ENCODE results near the gene LCN15. TPM values are rescaled to one million over a fixed set of nuclear protein-coding genes. Genes with fewer than 3 reads are reported as not detected.

Gene LCN15
- not detected in 2 replicates for total RNA-seq

GRCh38 chr9:136764301-136764891 is at the start of gene LCN15:
Gene LCN15, minus strand, starts transcription at chr9:136764518. Its CDS starts 30 bp downstream, at chr9:136764488.

GRCh38 chr9:136807281-136808074 is 43.2 kb upstream of the LCN15 start, which contains the start of gene RABL6:
Gene RABL6, plus strand, starts transcription at chr9:136807948. Its CDS starts 249 bp downstream, at chr9:136808197.

GRCh38 chr9:136796238-136796774 is 32.0 kb upstream of the LCN15 start, which contains the start of gene CCDC183:
Gene CCDC183, plus strand, starts transcription at chr9:136796338. Its CDS starts 60 bp downstream, at chr9:136796398.

GRCh38 chr9:136790640-136791515 is 26.6 kb upstream of the LCN15 start, which contains the start of gene TMEM141:
Gene TMEM141, plus strand, starts transcription at chr9:136791344. Its CDS starts 27 bp downstream, at chr9:136791371.

GRCh38 chr9:136748201-136748600 is 16.1 kb downstream of the LCN15 start, which contains the start of gene LCN6:
Gene LCN6, minus strand, starts transcription at chr9:136748525. Its CDS starts 42 bp downstream, at chr9:136748483.

GRCh38 chr9:136742591-136743391 is 21.5 kb downstream of the LCN15 start, which contains the start of gene LCN10:
Gene LCN10, minus strand, starts transcription at chr9:136742940. Its CDS starts 37 bp downstream, at chr9:136742903.

GRCh38 chr9:136711751-136712689 is 52.3 kb downstream of the LCN15 start, which contains the start of gene DIPK1B:
Gene DIPK1B, plus strand, starts transcription at chr9:136712572. Its CDS starts 94 bp downstream, at chr9:136712666.

Small RNAs within 50 kb of the gene (small RNA-seq; reads per million reads assigned to genes)
- not detected for gene AL355987.2 (ENCODE audit: low replicate concordance)
- not detected for gene ATP6V1G1P3 (ENCODE audit: low replicate concordance)
- not detected for gene MIR6722 (ENCODE audit: low replicate concordance)

Other genes with a start within 250 kb of the LCN15 start
- gene NOTCH1, start 218.5 kb downstream of the LCN15 start, total RNA-seq: 30.4 and 32.9 TPM in 2 replicates
- 5.7 and 17.9 TPM in 2 replicates for gene EGFL7, start 101.6 kb downstream of the LCN15 start, total RNA-seq
- gene AGPAT2, start 77.1 kb downstream of the LCN15 start, total RNA-seq: 41.1 and 53.5 TPM in 2 replicates
- 0.14 and 0.44 TPM in 2 replicates for gene DIPK1B, start 51.9 kb downstream of the LCN15 start, total RNA-seq
- not detected in 2 replicates for gene LCN10, start 21.6 kb downstream of the LCN15 start, total RNA-seq
- gene LCN6, start 16.0 kb downstream of the LCN15 start, total RNA-seq: not detected in 2 replicates
- not detected in 2 replicates for gene LCN8, start 6.3 kb downstream of the LCN15 start, total RNA-seq
- gene TMEM141, start 26.8 kb upstream of the LCN15 start, total RNA-seq: 36.9 and 38.7 TPM in 2 replicates
- gene CCDC183, start 31.8 kb upstream of the LCN15 start, total RNA-seq: 0.22 TPM in 1 of 2 replicates, not detected in the other
- 77.0 and 129 TPM in 2 replicates for gene RABL6, start 43.4 kb upstream of the LCN15 start, total RNA-seq
- 1.4 and 2.0 TPM in 2 replicates for gene AJM1, start 78.0 kb upstream of the LCN15 start, total RNA-seq
- 54.8 and 63.5 TPM in 2 replicates for gene PHPT1, start 84.9 kb upstream of the LCN15 start, total RNA-seq
- gene MAMDC4, start 87.8 kb upstream of the LCN15 start, total RNA-seq: 2.0 and 3.5 TPM in 2 replicates
- 169 and 339 TPM in 2 replicates for gene EDF1, start 101.8 kb upstream of the LCN15 start, total RNA-seq
- gene TRAF2, start 122.0 kb upstream of the LCN15 start, total RNA-seq: 9.6 and 15.2 TPM in 2 replicates
- gene FBXW5, start 180.2 kb upstream of the LCN15 start, total RNA-seq: 198 and 213 TPM in 2 replicates
- gene C8G, start 180.7 kb upstream of the LCN15 start, total RNA-seq: 0.66 TPM in 1 of 2 replicates, not detected in the other
- 0.88 TPM in 1 of 2 replicates, not detected in the other for gene LCN12, start 187.8 kb upstream of the LCN15 start, total RNA-seq
- gene PTGDS, start 213.0 kb upstream of the LCN15 start, total RNA-seq: 4.2 and 78.6 TPM in 2 replicates
- gene LCNL1, start 218.5 kb upstream of the LCN15 start, total RNA-seq: 0.14 and 9.8 TPM in 2 replicates
- 12.0 and 13.9 TPM in 2 replicates for gene PAXX, start 227.9 kb upstream of the LCN15 start, total RNA-seq
- 4.3 and 12.7 TPM in 2 replicates for gene CLIC3, start 232.1 kb upstream of the LCN15 start, total RNA-seq